CD4-positive, alpha-beta T cell (primary cell): ENCODE data around the gene SPRR2E. TPM values are rescaled to one million over a fixed set of nuclear protein-coding genes. Genes with fewer than 3 reads are reported as not detected.

ENCODE experiments used
- ATAC-seq: fragments of 200-7000 bp; cut with Tn5 transposase; one replicate; pipeline ENCODE4 v1.10.0; 2022; ENCODE audit warnings: mild to moderate bottlenecking; ENCODE audit not compliant: poor library complexity
- CTCF ChIA-PET: fragments of 350-600 bp; sonication (Branson Sonifier 250); formaldehyde crosslinking; loops from one replicate; lab custom pipeline; 2021; ENCODE audit warnings: antibody characterized with exemption, inconsistent platforms; lab: Charles Lee
- POLR2A ChIA-PET: fragments of 350-600 bp; sonication (Branson Sonifier 250); formaldehyde crosslinking; loops from one replicate; lab custom pipeline; 2021; ENCODE audit warnings: antibody characterized with exemption, inconsistent platforms; lab: Charles Lee
- DNase-seq, 14 experiments: peaks; one replicate each; pipeline ENCODE4 v3.0.0-alpha.2; 2013 to 2020; ENCODE audit warnings: mixed read lengths in 2 of 14
- H3K27ac ChIP-seq, 2 donors: one replicate each; pipeline versions ENCODE4 v1.5.1 to v1.7.0; 2013; ENCODE audit warnings: low read length in 2 of 2, low read depth in 1 of 2, mild to moderate bottlenecking in 1 of 2
- H3K27me3 ChIP-seq, 2 experiments: 1 replicate in 1 of 2; 2 replicates in 1 of 2; pipeline versions ENCODE4 v1.6.1 to v1.7.0; 2013; ENCODE audit warnings: low read length in 2 of 2, control low read depth in 1 of 2, mild to moderate bottlenecking in 1 of 2, moderate library complexity in 1 of 2; ENCODE audit not compliant: insufficient read depth in 2 of 2, control insufficient read depth in 1 of 2
- H3K36me3 ChIP-seq: one replicate; pipeline ENCODE4 v1.6.1; 2013; ENCODE audit warnings: low read length, control low read depth; ENCODE audit not compliant: insufficient read depth
- H3K4me1 ChIP-seq: one replicate; pipeline ENCODE4 v1.6.1; 2013; ENCODE audit warnings: low read length, control low read depth; ENCODE audit not compliant: insufficient read depth
- H3K4me3 ChIP-seq: one replicate; pipeline ENCODE4 v1.5.1; 2013; ENCODE audit warnings: mild to moderate bottlenecking, low read length, moderate library complexity
- H3K9me3 ChIP-seq, 2 experiments: 1 replicate in 1 of 2; 2 replicates in 1 of 2; pipeline versions ENCODE4 v1.6.1 to v1.7.0; 2013; ENCODE audit warnings: low read length in 2 of 2, mild to moderate bottlenecking in 2 of 2, control low read depth in 1 of 2, moderate library complexity in 1 of 2; ENCODE audit not compliant: control insufficient read depth in 1 of 2, insufficient read depth in 1 of 2
- H3K27ac Mint-ChIP-seq: one replicate; pipeline ENCODE4 v1.8.0; 2020; ENCODE audit warnings: mixed read lengths
- H3K27me3 Mint-ChIP-seq: one replicate; pipeline ENCODE4 v1.8.0; 2021; ENCODE audit warnings: mixed read lengths
- H3K36me3 Mint-ChIP-seq: one replicate; pipeline ENCODE4 v1.8.0; 2021; ENCODE audit warnings: low read depth, mixed read lengths
- H3K4me1 Mint-ChIP-seq: one replicate; pipeline ENCODE4 v1.8.0; 2021; ENCODE audit warnings: low read depth, mixed read lengths
- H3K4me3 Mint-ChIP-seq: one replicate; pipeline ENCODE4 v1.8.0; 2020; ENCODE audit warnings: mild to moderate bottlenecking, mixed read lengths
- H3K9me3 Mint-ChIP-seq: one replicate; pipeline ENCODE4 v1.8.0; 2020; ENCODE audit warnings: mixed read lengths
- intact Hi-C, 2 experiments: fragments of 100-400 bp; cut with DNase I in 1 of 2; cut with micrococcal nuclease in 1 of 2; formaldehyde crosslinking; loops; one replicate each; pipeline versions ENCODE4 v1.15.1 to v1.9.0; 2023 to 2025; cut with DNase I, micrococcal nuclease
- polyA plus RNA-seq, 2 donors: library from polyadenylated mRNA; unstranded; fragments of 120-200 nt; gene quantifications; one replicate each; pipeline ENCODE4 v1.2.1, GENCODE V29; 2013
- total RNA-seq, 174 experiments: library from RNA in 2 of 174; stranded (reverse) in 2 of 174; gene quantifications; one replicate each; pipeline ENCODE4 v1.2.3 and lab custom pipeline; 2021 to 2026
- TF ChIP-seq, protein P1 (sequence below): fragments of 200-600 bp; IDR thresholded peaks from one replicate; pipeline ENCODE4 v1.8.0; 2022; ENCODE audit warnings: antibody characterized with exemption, mild to moderate bottlenecking

SPRR2E gene
- not detected for total RNA-seq
- polyA plus RNA-seq (2013, experiment 1 of 2), result not detected
- polyA plus RNA-seq (2013, experiment 2 of 2), result not detected
- 0 to 0.11 (median 0) reads per million in 172 experiments for total RNA-seq (lab: John Stamatoyannopoulos, UW)

DNA sequence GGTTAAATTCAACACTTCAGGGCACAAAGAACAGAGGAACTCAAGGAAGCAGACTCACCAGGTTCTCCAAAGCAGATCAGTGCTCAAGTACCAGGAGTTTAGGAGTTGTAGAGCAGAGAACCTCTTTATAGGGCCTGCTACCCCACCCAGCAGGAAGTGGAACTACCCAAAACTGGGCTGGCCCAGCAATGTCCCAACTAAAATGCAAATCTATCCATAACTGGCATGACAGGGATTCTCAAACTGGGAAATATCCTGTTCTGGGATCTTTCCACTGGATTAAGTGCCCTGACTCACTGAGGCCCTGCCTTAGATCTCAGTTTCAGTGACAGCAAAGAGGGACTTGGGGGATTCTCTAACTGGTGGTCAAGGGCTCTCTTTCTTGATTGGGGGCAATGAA is at the start of gene SPRR2E:
TSS of gene SPRR2E (minus strand) at position 101 of the 400 bp plus-strand sequence. CDS start 775 bp downstream, outside the sequence.
- Histone ChIP-seq H3K4me3 (no peak within 1 kb of the TSS), H3K9me3 (no peaks in the 10 kb centered on the region), H3K27me3 (peaks cover 0 to 6% of the 10 kb centered on the region in 2 experiments), H3K4me1 (no peaks in the 10 kb centered on the region), H3K27ac (no peak within 1 kb of the TSS), H3K36me3 (no peaks in the 10 kb centered on the region)
- TF ChIP-seq, protein P1, sequence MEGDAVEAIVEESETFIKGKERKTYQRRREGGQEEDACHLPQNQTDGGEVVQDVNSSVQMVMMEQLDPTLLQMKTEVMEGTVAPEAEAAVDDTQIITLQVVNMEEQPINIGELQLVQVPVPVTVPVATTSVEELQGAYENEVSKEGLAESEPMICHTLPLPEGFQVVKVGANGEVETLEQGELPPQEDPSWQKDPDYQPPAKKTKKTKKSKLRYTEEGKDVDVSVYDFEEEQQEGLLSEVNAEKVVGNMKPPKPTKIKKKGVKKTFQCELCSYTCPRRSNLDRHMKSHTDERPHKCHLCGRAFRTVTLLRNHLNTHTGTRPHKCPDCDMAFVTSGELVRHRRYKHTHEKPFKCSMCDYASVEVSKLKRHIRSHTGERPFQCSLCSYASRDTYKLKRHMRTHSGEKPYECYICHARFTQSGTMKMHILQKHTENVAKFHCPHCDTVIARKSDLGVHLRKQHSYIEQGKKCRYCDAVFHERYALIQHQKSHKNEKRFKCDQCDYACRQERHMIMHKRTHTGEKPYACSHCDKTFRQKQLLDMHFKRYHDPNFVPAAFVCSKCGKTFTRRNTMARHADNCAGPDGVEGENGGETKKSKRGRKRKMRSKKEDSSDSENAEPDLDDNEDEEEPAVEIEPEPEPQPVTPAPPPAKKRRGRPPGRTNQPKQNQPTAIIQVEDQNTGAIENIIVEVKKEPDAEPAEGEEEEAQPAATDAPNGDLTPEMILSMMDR, result no peak
- no peak within 1 kb of the TSS for H3K4me3 Mint-ChIP-seq
- intact Hi-C loops, result no loop called here
- DNase-seq, result no peak
- POLR2A ChIA-PET, result no interaction called here
- no peaks in the 10 kb centered on the region for H3K9me3 Mint-ChIP-seq
- no peaks in the 10 kb centered on the region for H3K36me3 Mint-ChIP-seq
- ATAC-seq, result no peak
- peaks cover 28% of the 10 kb centered on the region for H3K27me3 Mint-ChIP-seq
- CTCF ChIA-PET, result no interaction called here
- H3K27ac Mint-ChIP-seq, result no peak within 1 kb of the TSS
- H3K4me1 Mint-ChIP-seq, result no peaks in the 10 kb centered on the region

DNA sequence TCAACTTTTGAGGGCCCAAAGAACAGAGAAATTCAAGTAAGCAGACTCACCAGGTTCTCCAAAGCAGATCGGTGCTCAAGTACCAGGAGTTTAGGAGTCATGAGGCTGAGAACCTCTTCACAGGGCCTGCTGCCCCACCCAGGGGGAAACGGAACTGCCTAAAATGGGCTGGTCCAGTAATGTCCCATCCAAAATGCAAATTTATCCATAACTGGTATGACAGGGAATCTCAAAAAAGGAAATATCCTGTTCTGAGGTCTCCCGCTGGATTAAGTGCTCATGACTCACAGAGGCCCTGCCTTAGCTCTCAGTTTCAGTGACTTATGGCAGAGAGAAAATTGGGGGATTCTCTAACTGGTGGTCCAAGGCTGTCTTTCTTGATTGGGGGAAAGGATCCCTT is 47.1 kb upstream of the SPRR2E start:
- no peaks in the 10 kb centered on the region for H3K4me1 Mint-ChIP-seq
- ATAC-seq, result no peak
- POLR2A ChIA-PET, result no interaction called here

DNA sequence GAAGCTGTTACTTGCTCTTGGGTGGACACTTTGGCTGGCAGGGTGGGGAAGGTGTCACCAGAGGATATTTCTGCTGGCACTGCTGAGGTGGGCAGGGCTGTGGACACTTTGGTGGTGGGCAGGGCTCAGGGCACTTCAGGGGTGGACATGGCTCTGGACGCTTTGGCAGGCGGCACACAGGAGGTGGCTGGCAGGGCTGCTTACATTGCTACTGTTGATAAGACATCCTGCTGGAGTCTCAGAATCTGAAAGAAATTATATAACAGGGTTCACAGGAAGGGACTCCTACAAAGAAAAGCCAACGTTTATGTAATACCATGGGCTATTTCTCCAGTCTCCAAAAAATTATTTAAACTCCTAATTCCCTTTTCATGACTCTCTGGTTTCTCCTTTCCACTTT is 46.2 kb upstream of the SPRR2E start:
- no peaks in the 10 kb centered on the region for H3K9me3 Mint-ChIP-seq
- H3K4me1 Mint-ChIP-seq, result no peaks in the 10 kb centered on the region
- TF ChIP-seq, protein P1, result no peak
- Histone ChIP-seq H3K27me3 (peaks cover 7 to 11% of the 10 kb centered on the region in 2 experiments), H3K4me3 (no peak overlapping the region), H3K27ac (no peak overlapping the region), H3K9me3 (no peaks in the 10 kb centered on the region), H3K4me1 (no peaks in the 10 kb centered on the region), H3K36me3 (no peaks in the 10 kb centered on the region)
- CTCF ChIA-PET, result no interaction called here
- ATAC-seq (no peak), DNase-seq (no peak)
- no peak overlapping the region for H3K27ac Mint-ChIP-seq
- no peak overlapping the region for H3K4me3 Mint-ChIP-seq
- H3K36me3 Mint-ChIP-seq, result no peaks in the 10 kb centered on the region
- H3K27me3 Mint-ChIP-seq, result peaks cover 53% of the 10 kb centered on the region
- POLR2A ChIA-PET, result no interaction called here
- intact Hi-C loops, result no loop called here

More for the DNA sequence above, 47.1 kb upstream of the SPRR2E start:
- Mint-ChIP-seq H3K27ac (no peak overlapping the region), H3K36me3 (no peaks in the 10 kb centered on the region), H3K9me3 (no peaks in the 10 kb centered on the region), H3K27me3 (peaks cover 54% of the 10 kb centered on the region), H3K4me3 (no peak overlapping the region)
- intact Hi-C loops, result no loop called here
- Histone ChIP-seq H3K27me3 (peaks cover 7 to 20% of the 10 kb centered on the region in 2 experiments), H3K36me3 (no peaks in the 10 kb centered on the region), H3K4me1 (no peaks in the 10 kb centered on the region), H3K27ac (no peak overlapping the region), H3K4me3 (no peak overlapping the region), H3K9me3 (no peaks in the 10 kb centered on the region)
- CTCF ChIA-PET, result no interaction called here
- TF ChIP-seq, protein P1, result no peak
- no peak for DNase-seq
